Inflammatory macrophage (primary cell): Measurements from ENCODE around the gene LRR1.
A peak's percentile ranks its signal among the peaks of the same experiment; 100 is the strongest.
"Not testable (repeated sequence)": the region's sequence is repeated elsewhere in the genome, so short reads cannot be mapped to it uniquely, and the experiment has no call there.

Experiments used
- DNase-seq, 2 donors: peaks; one replicate each; pipeline ENCODE4 v3.0.0-alpha.2; 2020 to 2022

LRR1 gene

DNA sequence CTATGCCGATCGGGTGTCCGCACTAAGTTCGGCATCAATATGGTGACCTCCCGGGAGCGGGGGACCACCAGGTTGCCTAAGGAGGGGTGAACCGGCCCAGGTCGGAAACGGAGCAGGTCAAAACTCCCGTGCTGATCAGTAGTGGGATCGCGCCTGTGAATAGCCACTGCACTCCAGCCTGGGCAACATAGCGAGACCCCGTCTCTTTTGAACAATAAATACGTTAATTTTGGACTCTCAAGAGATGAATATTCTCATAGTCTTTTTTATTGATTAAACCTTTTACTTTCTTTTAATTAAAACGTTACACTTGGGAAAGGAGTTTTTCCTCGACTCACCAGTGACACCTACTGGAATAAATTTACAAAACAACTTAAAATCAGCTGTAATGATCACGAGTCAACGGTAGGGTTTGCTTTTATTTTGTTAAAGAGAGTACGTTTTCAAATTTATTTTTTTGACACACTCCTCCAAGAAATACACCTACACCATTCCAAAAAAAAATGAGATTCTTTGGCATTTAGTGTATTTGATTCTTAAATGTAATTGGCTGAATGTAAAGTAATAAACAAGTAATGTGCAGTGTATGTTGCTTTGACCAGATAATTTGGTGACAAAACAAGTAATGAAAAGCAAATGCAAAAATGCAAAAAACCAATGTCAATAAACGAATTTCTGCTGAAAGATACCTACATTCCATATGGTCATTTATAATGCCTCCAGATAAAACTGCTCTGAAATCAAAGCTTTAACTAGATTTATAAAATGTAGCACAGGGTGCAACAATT is 11.9 kb upstream of the LRR1 start:
- DNase-seq = peak; percentile 72 to 89

- no peak for DNase-seq
These were observed 9.4 kb upstream of the LRR1 start for GRCh38 chr14:49589387-49589786.

DNA sequence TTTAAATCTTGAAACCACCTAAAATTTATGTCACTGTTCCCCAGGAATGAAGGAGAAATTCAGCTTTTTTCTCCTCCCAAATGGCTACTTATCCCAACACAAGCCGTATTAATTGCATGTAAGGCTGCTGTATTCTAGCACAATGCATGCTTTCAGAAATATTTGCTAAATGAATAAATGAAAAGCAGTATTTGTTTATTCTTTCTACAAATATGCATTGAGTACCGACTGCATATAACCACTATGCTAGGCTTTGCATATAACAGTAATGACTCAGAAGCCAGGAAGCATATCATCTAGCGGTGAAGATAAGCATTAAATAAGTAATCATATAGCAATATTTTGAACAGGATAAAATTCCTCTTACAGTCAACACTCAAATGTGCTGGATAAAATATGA is 5.7 kb upstream of the LRR1 start:
- DNase-seq = no peak

GRCh38 chr14:49594347-49595091 is 4.2 kb upstream of the LRR1 start:
- peak; percentile 17 to 41 for DNase-seq

- DNase-seq = peak in 1 of 2 donors; percentile 3
These were observed 603 bp upstream of the LRR1 start for GRCh38 chr14:49598189-49598484.

- DNase-seq = no peak
These were observed 8.8 kb downstream of the LRR1 start for GRCh38 chr14:49607583-49607982.

DNA sequence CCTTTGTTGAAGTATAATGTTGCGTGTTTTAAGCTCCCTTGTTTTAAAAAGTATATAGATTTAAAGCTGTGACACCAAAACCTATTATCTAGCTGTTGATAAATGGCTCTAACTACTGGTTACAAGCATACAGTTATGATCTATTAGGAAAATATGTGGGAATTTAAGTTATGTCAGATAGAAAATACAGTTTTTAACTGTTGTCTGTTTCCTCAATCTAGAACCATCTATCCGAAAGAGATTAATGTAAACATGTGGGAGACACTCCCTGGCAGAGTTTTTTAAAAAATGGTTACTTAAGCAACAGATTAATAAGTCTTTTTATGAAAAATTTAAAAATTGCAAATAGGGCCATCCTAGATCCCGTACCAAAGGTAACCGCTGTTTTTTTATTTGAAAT is 13.5 kb downstream of the LRR1 start:
- no peak for DNase-seq

DNA sequence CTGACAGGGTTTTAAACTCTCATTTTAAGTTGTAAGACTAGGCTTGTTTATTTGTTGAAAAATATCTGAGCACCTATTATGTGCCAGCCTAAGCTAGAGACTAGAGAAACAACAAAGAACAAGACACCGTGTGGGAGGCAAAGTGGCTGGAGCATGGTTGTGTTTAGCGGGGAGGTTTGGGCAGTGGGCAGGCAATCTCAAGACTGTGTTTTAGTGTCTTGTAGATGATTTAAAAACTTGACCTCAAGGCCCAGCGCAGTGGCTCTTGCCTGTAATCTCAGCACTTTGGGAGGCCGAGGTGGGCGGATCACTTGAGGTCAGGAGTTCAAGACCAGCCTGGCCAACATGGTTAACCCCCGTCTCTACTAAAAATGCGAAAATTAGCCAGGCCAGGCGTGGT is 13.9 kb downstream of the LRR1 start:
- DNase-seq = no peak

DNA sequence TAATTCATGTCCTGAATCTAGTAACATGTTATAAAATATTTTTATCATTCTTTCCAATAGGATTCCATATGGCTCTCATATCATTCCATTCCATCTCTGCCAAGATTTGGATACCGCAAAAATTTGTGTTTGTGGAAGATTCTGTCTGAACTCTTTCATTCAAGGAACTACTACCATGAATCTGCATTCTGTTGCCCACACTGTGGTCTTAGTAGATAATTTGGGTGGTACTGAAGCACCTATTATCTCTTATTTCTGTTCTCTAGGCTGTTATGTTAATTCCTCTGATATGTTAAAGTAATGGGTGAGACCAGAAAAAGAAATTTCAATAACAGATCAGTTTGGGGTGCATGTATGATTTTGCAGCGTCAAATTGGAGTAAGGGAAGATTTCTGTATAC is 15.5 kb downstream of the LRR1 start:
- DNase-seq = no peak

GRCh38 chr14:49615776-49616175 is 17.0 kb downstream of the LRR1 start:
- no peak for DNase-seq

- no peak for DNase-seq
These were observed 19.2 kb downstream of the LRR1 start for GRCh38 chr14:49617852-49618519.

GRCh38 chr14:49619273-49619672 is 20.5 kb downstream of the LRR1 start:
- DNase-seq = not testable (repeated sequence)

GRCh38 chr14:49619730-49620129 is 21.0 kb downstream of the LRR1 start:
- no peak for DNase-seq

DNA sequence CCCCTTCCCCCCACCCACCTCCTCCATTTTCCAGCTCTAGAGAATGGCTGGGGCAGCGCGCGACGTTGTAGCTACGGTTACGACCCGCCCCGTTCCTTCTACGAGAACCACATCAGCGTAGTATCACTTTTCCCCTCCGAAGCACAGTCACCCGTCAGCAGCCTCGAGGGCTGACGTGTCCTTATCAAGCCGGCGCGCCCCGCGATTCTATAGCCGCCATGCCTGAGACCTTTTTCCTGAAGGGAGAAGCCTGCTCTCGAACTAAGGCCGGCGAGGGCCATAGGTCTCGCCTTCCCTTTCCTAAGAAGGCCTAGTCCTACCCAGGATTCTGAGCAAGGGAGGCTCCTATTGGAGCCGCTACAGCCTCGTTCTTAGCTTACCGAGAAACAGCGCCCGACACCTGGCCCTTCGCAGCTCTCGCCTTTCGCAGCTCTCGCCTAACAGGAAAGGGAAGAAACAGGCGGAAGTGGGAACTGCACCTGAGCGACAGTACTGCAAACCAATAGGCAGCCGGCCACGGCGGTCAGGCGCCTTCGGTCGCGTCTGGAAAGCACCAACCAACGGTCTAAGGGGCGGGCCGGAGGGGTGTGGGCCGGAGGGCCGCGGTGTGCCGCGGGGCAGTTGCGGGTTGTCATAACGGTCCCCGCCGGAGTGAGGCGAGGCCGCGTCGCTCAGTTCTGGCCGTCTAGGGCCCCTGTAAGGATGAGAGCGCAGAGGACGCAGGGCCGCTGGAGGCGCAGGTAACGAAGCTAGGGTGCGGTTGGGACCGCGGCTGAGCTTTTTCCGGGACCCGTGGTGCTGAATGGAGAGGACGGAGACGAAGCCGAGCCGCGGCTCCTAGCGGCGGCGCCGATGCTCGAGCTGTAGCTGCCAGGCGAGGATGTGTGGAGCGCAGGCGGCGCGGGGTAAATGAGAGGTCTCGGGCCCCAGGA is 21.7 kb downstream of the LRR1 start, which contains the start of the genes MGAT2 and RPL36AL:
MGAT2 (plus strand) TSS at position 618 of the 932 bp plus-strand sequence. CDS start 470 bp downstream, outside the sequence.
RPL36AL (minus strand) TSS at position 445 of the 932 bp plus-strand sequence. CDS start 1,522 bp downstream, outside the sequence.
- peak; percentile 99 for DNase-seq

DNA sequence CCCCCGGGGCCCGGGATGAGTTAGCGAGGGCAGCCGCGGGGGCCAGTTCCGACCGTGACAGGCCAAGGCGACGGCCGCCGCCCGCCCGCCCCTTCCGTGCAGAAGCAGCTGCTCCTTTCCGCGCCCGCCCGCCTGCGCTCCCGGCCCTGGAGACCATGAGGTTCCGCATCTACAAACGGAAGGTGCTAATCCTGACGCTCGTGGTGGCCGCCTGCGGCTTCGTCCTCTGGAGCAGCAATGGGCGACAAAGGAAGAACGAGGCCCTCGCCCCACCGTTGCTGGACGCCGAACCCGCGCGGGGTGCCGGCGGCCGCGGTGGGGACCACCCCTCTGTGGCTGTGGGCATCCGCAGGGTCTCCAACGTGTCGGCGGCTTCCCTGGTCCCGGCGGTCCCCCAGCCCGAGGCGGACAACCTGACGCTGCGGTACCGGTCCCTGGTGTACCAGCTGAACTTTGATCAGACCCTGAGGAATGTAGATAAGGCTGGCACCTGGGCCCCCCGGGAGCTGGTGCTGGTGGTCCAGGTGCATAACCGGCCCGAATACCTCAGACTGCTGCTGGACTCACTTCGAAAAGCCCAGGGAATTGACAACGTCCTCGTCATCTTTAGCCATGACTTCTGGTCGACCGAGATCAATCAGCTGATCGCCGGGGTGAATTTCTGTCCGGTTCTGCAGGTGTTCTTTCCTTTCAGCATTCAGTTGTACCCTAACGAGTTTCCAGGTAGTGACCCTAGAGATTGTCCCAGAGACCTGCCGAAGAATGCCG is 22.6 kb downstream of the LRR1 start:
- DNase-seq = peak; percentile 78 to 92

GRCh38 chr14:49622022-49622607 is 23.4 kb downstream of the LRR1 start:
- no peak for DNase-seq

- no peak for DNase-seq
These were observed 24.6 kb downstream of the LRR1 start for GRCh38 chr14:49623387-49623786.

DNA sequence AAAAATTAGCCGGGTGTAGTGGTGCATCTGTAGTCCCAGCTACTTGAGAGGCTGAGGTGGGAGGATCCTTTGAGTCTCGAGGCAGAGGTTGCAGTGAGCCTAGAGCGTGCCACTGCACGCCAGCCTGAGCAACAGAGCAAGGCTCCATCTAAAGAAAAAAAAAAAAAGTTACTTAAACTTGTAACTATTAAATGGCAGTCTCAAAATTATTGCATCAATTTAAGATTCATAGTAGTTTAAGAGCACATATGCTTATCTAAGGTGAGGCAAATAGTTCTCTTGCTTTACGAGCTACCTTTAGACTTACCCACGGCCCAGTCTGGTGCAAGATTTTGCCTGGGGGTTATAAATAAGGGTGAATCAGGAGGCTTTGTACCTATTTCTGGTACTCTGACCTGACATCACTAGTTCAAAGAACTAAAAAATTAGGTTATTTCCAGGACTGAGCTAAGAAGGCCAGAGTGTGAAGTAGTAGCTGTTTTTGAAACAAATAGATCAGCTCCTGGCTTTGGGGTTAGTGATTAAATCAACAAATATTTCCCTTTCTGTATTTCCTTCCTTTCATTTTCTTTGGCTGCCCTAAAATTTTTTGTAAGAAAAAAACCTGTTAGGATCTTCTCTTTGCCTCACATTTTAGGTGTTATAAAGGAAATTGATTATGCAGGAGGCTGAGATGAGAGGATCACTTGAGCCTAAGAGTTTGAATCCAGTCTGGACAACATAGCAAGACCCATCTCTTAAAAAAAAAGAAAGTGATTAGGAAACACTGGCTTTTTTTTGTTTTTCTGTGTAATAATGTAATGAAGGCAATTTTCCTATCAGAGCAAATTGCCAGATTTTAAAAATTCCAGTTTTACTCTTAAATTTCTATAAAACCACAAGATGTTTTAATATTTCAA is 25.4 kb downstream of the LRR1 start:
- no peak for DNase-seq

DNA sequence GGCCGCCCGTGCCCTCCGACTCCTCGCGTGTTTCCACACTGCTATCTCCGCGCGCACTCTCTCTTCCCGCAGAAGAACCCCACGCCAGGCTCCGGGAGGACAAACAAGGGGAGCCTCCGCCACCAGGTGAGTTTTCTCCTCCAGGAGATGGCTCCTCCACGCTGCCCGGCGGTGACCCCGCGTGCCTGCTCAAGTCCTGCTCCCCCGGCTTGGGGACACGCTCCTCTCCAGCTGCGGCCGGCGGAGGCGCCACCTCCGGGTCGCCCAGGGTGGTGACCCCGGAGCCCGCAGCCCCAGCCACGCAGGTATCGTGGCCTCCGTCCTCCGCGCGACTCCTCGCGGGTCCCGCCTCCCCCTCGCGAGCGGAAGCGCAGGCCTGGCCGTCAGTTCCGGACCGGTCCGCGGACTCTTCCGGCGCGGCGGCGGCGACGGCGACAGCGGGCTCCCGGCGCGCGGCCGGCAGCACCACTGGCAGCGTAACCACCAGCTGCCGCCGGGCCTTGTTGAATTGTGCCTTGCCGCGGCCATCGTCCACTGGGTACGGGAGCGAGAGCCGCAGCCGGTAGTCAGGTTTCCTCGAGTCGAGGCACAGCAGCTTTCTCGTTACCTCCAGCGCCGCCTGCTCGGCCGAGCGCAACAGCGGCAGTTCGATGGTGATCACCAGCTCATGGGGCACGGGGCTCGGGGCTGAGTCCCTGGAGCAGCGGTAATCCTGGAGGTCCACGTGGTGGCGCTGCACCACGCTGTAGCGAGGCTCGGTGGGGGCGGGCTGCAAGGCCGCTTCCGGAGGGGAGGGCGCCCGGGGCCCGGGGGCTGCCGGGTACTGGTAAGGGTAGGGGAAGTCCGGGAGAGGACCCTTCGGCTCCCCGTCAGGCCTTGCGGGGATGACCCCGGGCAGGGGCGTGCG is 35.2 kb downstream of the LRR1 start:
- peak; percentile 89 to 94 for DNase-seq
